Measurements from ENCODE around the gene FAM83E. TPM values are rescaled to one million over a fixed set of nuclear protein-coding genes. Genes with fewer than 3 reads are reported as not detected.

Gene FAM83E
- total and polyA plus RNA-seq, 2 experiments from 2014 or later, result 1.0 to 2.3 TPM

GRCh38 chr19:48606463-48607358 is 8.2 kb downstream of the FAM83E start, which contains the start of gene SPACA4 (continued):
- TF ChIP-seq, protein P1, sequence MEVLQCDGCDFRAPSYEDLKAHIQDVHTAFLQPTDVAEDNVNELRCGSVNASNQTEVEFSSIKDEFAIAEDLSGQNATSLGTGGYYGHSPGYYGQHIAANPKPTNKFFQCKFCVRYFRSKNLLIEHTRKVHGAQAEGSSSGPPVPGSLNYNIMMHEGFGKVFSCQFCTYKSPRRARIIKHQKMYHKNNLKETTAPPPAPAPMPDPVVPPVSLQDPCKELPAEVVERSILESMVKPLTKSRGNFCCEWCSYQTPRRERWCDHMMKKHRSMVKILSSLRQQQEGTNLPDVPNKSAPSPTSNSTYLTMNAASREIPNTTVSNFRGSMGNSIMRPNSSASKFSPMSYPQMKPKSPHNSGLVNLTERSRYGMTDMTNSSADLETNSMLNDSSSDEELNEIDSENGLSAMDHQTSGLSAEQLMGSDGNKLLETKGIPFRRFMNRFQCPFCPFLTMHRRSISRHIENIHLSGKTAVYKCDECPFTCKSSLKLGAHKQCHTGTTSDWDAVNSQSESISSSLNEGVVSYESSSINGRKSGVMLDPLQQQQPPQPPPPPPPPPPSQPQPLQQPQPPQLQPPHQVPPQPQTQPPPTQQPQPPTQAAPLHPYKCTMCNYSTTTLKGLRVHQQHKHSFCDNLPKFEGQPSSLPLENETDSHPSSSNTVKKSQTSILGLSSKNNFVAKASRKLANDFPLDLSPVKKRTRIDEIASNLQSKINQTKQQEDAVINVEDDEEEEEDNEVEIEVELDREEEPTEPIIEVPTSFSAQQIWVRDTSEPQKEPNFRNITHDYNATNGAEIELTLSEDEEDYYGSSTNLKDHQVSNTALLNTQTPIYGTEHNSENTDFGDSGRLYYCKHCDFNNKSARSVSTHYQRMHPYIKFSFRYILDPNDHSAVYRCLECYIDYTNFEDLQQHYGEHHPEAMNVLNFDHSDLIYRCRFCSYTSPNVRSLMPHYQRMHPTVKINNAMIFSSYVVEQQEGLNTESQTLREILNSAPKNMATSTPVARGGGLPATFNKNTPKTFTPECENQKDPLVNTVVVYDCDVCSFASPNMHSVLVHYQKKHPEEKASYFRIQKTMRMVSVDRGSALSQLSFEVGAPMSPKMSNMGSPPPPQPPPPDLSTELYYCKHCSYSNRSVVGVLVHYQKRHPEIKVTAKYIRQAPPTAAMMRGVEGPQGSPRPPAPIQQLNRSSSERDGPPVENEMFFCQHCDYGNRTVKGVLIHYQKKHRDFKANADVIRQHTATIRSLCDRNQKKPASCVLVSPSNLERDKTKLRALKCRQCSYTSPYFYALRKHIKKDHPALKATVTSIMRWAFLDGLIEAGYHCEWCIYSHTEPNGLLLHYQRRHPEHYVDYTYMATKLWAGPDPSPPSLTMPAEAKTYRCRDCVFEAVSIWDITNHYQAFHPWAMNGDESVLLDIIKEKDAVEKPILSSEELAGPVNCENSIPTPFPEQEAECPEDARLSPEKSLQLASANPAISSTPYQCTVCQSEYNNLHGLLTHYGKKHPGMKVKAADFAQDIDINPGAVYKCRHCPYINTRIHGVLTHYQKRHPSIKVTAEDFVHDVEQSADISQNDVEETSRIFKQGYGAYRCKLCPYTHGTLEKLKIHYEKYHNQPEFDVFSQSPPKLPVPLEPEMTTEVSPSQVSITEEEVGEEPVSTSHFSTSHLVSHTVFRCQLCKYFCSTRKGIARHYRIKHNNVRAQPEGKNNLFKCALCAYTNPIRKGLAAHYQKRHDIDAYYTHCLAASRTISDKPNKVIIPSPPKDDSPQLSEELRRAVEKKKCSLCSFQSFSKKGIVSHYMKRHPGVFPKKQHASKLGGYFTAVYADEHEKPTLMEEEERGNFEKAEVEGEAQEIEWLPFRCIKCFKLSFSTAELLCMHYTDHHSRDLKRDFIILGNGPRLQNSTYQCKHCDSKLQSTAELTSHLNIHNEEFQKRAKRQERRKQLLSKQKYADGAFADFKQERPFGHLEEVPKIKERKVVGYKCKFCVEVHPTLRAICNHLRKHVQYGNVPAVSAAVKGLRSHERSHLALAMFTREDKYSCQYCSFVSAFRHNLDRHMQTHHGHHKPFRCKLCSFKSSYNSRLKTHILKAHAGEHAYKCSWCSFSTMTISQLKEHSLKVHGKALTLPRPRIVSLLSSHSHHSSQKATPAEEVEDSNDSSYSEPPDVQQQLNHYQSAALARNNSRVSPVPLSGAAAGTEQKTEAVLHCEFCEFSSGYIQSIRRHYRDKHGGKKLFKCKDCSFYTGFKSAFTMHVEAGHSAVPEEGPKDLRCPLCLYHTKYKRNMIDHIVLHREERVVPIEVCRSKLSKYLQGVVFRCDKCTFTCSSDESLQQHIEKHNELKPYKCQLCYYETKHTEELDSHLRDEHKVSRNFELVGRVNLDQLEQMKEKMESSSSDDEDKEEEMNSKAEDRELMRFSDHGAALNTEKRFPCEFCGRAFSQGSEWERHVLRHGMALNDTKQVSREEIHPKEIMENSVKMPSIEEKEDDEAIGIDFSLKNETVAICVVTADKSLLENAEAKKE (CRISPR knock-in tag; IDR thresholded peaks at IDR 0.05), result no peak
- TF ChIP-seq POLR2AphosphoS5 (IDR thresholded peaks at IDR 0.05; ENCODE audit: low read depth), result no peak
- no peak for TF ChIP-seq CREB1 (CRISPR knock-in tag; IDR thresholded peaks at IDR 0.05; ENCODE audit: low read depth)
- TF ChIP-seq ZNF114 (CRISPR knock-in tag; IDR thresholded peaks at IDR 0.05), result no peak
- TF ChIP-seq, protein P2, sequence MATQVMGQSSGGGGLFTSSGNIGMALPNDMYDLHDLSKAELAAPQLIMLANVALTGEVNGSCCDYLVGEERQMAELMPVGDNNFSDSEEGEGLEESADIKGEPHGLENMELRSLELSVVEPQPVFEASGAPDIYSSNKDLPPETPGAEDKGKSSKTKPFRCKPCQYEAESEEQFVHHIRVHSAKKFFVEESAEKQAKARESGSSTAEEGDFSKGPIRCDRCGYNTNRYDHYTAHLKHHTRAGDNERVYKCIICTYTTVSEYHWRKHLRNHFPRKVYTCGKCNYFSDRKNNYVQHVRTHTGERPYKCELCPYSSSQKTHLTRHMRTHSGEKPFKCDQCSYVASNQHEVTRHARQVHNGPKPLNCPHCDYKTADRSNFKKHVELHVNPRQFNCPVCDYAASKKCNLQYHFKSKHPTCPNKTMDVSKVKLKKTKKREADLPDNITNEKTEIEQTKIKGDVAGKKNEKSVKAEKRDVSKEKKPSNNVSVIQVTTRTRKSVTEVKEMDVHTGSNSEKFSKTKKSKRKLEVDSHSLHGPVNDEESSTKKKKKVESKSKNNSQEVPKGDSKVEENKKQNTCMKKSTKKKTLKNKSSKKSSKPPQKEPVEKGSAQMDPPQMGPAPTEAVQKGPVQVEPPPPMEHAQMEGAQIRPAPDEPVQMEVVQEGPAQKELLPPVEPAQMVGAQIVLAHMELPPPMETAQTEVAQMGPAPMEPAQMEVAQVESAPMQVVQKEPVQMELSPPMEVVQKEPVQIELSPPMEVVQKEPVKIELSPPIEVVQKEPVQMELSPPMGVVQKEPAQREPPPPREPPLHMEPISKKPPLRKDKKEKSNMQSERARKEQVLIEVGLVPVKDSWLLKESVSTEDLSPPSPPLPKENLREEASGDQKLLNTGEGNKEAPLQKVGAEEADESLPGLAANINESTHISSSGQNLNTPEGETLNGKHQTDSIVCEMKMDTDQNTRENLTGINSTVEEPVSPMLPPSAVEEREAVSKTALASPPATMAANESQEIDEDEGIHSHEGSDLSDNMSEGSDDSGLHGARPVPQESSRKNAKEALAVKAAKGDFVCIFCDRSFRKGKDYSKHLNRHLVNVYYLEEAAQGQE (IDR thresholded peaks at IDR 0.05; ENCODE audit: unreplicated experiment), result no peak
- no peak for TF ChIP-seq EZH2 (IDR thresholded peaks at IDR 0.05; ENCODE audit: low read depth, unreplicated experiment)
